Stimulated activated CD8-positive, alpha-beta memory T cell treated with anti-CD3 and anti-CD28 coated beads, Interleukin-7, amount 100 ng/mL, for 24 hours (primary cell): ENCODE results near the gene FBXO21.

ENCODE experiments used
- DNase-seq: peaks from one replicate; pipeline ENCODE4 v3.0.0-alpha.2; 2020; ENCODE audit warnings: low read depth

Gene FBXO21

DNA sequence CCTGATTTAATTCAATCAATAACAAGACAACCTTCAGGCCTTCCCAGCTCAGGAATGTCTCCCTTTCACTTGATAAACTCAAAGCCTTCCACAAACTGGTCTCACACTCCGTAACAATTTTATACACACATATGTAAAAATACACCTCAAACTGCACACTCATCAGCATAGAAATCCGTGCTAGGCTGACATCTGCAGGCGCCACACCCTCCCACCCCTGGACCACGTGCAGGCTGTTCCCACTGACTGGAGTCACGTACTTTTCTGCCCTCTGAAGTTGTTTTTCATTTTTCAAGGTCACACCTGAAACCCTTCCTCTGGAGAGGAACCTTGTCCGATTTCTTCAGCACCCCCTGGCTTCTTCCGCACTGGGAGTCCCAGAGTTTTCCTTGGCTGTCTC, 27.6 kb downstream of the FBXO21 start:
- DNase-seq: no peak

DNA sequence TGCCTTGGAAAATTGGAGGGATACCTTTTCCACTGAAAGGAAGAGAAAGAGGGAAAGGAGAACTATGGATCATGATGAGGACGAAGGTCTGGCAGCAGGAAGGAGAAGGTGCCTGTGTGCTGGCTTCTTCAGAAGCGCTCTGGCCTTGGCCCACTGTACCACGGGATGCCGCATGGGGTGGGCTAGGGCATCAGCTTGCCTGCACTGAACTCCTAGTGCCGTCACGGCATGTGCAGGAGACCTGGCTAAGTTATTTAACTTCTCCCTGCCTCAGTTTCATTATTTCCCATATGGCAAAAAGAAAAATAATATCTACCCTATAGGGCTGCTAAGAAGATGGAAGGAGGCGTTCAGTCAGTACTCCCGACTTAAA, 28.1 kb downstream of the FBXO21 start:
- no peak for DNase-seq

DNA sequence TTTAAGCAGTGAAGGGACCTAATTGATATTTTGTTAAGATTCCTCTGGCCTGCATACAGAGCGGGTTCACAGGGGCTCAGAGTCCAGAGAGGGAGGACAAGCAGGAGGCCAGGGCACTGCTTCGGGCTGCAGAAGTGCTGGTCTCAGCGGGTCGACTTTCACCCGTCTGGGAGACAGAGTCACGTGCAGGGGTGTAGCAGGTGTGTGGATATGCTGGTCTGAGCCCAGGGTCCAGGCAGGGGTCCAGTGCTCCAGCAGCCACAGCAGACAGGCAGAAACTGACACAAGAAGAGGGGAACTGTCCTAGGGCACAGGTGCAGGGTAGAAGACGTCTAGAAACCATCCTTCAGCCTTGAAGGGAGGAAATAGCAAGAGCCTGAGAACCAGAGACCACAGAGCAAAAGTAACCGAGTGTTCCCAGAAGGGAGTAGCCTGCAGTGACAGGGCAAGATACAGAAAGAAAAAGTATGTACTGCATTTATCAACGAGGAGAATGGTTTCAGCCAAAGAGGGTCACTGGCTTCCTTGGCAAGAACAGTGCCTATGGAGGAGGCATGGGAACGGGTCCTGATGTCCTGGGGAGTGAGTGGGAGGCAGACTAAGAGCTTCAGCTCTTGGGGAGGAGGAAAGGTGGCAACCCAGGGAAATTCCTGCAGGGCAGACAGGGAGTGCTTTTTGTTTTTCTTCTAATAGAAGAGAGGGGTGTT, 28.7 kb downstream of the FBXO21 start:
- DNase-seq: no peak

DNA sequence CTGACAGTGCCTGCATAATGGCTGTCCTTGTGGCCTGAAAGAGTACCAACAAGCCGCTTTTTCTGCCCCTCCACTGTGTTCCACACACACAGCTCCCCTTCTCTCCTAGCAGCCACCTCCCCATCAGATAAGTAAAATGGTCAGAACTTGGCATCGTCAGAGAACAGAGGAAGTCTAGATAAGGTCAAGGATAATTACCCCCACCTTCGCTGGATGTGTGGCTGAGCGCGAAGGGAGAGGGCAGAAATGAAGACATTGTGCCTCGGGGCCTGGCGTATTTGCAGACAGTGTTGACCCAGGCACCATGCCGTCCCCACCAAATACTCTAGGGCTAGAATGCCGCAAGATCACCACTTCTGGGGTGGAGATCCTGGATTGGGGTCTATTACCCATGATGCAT, 30.6 kb downstream of the FBXO21 start:
- DNase-seq: no peak

DNA sequence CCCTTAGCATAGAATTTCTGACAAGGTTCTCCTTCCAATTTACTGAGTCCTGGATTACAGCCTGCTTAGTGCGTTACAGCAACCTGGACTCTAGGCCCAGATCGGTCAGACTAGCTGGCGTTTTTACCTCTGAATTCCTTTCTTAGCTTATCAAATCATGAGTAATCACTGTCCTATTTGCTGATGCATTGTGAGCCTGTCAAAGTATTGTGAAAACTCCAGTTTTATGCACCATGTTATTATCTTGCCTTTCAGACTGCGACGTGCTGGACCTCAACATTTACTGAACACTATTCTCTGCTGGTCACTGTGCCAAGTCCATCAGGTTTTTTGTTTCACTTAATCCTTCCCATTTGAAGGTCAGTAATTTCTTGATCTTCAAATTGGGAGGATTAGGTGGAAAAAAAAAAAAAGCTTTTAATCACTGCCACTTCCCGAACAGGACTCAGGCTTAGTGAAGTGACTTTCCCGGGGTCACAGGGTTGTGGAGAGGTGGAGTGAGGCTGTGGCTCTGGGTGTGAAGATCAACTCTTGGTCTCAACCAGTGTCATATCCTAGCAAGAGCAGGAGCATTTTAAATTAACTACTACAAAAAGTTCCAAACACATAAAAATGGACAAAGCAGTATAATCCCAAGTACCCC, 31.2 kb downstream of the FBXO21 start:
- no peak for DNase-seq

DNA sequence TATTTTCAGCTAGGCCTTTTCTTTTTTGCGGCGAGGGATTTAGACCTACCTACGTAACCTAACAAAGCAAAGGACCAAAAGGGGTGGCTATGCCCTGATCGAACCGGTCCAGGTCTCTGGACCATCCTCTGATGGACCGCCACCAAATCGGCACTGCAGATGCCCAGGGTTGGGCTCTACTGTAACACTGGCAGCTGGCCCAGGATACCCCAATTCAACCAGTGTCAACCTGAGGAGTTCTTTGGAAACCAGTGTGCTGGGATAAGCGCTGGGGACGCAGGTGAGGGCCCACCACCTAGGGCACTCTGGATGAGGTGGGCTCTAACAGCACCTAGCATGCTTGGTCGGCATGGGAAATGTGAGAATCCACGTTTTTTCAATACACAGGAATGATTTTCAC, 32.2 kb downstream of the FBXO21 start:
- no peak for DNase-seq

DNA sequence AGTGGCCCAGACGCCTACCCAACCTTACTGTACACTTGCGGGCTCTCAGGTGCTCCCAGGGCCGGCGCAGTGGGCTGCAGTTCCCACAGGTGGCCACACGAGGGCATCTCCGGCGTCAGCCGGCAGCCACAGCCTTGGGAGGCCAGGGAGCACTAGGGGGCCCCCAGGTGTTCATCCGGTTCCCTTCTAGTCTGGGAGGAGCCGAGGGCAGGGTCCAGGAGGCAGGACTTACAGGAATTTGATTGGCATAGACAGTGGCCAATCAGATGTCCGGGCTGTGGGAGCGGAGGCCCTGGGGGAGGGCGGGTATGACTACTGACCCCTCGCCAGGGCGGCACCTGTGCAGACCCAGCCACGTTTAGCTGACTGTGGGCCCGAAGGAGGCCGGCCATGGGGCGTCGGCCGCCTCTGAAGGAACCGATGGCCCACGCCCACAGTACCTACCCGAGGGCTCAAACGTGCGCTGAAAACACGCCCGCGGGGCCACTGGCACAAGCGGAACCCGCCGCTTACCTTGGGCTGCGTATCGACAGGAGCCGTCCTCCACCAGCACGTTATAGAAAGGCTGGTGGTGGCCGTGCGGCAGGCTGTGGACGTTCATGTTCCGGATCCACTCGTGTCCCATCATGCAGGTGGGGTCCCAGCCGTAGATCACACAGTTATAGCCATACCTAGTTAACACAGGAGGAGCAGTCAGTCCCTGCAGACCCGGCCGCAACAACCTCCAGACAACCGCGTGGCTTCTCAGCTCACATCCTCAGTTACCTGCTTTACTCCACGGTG, 34.8 kb downstream of the FBXO21 start:
- peak; percentile 52 for DNase-seq

DNA sequence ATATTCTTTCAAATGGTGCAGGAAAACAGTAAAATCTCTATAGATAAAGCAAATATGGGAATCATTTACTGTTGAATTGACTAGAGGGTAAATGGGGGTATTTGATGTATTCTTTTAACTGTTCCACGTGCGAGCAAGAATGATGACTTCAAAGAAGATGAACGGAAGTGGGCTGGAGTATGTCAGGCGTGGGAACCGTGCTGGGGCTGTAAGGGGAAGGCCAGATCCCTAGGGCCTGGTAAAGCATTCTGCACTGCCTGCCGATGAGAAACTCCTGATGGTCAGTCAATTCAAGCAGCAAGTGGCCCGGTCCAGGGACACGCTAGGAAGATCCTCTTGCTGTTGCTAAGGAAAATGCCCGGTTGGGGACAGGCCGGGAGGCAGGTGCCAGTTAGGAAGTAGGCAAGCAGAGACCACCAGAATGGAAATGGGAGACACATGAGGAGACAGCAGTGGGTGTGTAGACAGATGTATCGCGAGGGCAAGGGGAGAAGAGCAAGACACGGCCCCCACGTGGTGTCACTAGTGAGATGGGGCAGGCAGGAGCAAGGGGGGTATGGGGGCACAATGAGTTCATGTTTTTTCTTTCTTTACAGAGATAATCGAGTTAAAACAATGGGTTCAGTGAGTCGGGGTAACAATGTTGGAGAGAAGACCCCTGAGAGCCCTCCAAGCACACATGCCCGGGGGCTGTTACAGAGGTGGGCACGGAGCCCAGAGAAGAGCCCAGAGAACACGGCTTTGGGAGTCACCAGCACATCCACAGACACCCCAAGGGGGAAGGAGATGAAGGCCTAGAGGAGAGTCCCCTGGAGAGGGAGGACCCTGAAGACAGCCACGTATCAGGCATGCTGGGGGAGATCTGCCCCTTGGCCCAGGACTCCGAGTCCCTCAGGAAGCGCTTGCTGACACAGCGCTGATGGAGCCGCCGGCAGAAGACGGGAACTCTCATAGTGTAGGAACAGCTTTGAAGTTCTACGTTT, 37.2 kb downstream of the FBXO21 start:
- no peak for DNase-seq

DNA sequence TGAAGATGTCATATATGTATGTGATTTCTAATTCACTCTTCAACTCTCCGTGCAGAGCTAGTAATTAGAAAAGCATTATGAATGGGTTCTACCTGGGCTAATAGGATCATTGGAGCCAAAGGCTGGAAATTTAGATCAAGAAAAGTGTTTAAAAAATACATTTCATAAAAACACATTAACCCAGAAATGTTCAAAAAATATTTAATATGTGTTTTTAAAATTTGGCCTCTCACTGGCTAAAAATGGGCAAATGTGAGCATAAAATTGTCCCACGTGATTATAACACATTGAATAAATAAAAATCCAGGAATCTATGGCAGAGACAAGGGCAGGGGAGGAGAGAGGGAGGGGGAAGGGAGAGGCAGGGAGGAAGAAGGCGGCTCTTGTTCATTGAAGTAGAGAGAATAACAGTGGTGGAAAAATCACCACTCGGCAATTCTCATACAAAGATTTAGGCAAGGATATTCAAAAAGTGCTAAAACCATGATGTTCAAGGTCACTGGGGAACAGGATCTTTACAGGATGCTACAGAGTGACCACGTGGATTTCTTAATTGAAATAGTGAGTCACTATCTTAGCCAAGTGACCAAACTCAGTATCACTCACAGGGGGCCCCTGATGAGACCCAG, 38.8 kb downstream of the FBXO21 start:
- no peak for DNase-seq

DNA sequence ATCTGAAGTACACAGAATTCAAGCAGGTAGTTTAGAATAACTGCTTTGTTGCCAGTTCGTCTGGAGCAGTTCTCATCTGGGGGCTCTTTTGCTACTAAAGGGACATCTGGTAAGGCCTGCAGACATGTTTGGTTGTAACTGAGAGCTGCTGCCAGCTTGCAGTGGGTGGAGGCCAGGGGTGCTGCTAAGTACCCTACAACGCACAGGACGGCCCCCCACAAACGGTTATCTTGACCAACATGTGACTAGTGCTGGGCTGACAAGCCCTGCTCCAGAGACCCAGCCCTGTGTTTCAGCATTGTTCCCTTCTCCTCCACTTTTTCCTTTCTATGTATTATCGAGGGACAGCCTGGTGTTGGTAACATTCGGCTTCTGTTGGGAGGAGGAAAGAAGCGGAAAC, 40.8 kb downstream of the FBXO21 start:
- DNase-seq: no peak

DNA sequence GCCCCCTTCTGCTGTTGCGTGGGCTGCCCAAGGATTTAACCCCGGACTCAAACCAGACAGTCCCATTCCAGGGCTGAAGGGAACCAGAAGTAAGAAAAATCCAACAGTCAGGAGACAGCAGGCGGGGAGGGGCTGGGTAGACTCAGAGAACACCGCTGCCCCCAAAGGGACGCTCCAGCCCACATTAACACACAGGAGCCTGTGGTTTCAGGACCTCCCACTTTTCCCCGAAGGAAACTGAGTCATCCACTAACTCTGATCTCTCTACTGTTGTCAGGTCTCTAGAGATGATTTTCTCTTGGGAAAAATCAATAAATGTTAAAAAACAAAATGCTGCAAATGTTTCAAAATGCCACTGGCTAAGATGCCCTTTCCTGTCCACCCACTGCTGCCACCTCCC, 41.6 kb downstream of the FBXO21 start:
- peak; percentile 14 for DNase-seq

DNA sequence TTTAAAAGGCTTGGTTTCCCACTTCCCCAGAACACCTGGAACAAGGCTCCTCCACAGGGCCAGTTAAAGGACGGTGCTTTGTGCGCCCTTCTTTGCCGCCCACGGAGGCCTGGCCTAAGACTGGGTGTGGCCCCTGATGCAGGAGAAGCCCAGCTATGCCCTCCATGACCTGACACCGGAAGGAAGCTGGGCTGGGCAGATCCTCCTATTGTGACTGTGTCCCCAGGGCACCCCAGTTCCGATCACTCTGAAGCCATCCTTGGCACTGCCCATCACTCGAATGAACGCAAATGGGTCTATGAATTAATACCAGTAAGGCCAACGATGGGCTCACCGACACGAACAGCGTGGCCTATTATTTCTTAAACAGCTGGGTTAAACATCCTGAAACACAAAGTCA, 42.6 kb downstream of the FBXO21 start:
- no peak for DNase-seq

DNA sequence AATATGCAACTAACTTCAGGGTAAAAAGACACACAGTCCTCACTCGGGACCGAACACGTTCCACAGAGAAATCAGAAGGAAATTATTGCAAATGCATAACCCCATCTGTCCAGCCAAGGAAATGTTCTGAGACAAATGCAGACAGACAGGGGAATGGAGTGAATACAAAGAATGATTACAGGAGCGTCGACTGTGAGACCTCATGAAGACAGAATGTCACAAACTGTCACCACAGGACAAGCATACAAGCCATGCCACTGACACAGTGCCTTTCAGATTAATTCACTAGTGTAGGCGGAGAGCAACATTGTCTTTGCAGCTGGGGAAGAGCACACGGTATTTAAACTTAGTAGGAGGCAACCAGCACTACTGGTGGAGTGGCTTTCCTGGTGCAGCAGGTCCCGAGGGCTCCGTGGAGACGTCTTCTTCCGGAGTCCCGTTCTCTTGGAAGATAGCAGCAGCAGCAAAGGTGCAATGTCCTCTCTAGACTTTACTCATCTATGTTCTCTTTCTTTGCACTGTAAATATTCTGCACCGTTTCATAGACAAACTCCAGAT, 44.6 kb downstream of the FBXO21 start:
- no peak for DNase-seq

DNA sequence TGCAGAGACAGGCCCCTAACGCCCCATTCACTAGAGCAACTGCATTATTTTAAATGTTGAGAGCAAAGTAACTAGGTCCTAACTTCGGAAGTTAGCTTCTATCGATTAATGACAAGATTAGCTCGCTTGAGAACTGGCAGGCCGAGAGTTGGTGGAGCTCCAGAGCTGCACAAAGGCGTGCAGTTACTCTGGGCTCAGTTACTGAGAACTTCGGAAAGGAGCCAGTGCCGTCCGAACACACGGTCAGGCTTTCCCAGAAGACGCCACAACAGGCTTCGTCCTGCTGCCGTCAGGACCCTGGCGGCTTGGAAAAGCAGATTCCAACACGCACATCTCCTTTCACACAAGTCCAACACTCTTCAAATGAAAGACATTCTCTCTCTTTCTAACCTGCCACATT, 45.7 kb downstream of the FBXO21 start:
- no peak for DNase-seq

DNA sequence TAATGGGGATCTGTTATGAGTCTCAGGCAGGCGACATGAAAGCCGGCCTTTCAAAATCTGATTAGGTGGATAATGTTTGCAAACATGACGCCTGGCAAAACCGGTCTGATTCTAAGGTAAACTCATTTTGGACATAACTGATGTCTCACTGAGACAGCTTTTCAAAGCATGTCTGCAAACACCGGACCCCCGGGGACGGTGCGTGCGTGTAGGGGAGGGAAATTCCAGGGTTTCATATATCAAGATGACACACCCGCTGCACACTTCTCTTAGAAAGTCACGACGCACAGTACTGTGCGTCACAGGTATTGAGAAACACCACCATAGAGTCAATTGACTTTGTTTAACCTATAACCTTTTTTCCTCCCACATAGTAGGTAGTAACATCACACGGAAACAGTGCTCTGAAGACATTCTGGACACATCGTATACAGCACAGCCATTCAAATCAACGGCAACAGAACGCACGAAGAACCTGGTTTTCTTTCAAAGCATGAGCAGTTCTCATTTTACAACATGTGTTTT, 47.2 kb downstream of the FBXO21 start:
- no peak for DNase-seq

DNA sequence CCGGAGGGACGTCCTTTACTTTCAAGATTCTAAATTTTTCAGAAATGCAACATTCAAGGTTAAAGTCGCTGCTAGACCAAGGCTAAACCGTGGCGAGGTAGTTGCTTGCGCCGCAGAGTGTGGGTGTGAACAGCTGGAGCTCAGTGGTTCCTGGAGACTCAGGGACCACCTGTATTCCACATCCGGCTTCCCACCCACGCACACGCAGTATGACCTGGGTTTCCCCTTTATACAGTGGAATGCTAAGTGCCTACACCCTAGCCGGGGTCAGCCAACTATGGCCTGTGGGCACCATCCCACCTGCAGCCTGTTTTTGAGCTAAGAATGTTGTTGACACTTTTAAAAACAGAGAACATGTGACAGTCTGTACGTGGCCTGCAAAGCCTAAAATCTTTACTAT, 48.2 kb downstream of the FBXO21 start:
- DNase-seq: no peak

DNA sequence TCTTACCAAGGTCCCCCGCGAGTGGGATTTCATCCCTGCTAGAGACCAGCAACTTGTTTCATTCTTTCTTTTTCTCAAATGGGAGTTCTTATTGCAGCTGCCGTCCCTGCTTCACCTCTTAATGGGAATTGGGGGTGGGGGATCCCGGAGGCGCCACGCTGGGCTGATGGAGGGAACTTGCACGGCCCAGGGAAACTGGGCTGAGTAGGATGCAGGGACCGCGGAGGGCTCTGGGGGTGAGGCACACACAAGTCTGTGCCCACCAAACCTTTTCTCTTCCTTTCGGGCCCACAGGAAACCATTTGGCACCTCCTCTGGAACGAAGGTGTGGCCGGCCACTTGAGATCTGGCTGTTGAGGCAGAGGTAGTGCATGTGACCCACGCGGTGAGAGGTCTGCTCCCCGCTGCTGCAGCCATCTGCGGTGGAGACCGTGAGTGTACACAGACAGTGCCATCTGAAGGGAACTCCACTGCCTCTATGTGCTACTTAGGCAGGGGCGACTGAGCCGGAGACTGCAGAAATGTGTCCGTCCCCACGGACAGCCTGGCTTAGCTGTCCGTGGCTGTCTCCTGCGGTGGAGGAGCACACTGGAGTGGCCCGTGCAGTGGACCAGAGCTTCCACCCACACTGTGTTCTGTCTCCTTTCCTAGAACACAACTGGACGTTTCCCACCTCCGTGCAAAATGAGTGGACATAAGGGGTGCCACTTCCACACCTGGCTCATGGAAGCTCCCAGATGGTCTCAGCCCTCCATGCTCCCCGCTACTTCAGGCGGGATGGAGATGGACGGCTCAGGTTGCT, 49.0 kb downstream of the FBXO21 start:
- no peak for DNase-seq

DNA sequence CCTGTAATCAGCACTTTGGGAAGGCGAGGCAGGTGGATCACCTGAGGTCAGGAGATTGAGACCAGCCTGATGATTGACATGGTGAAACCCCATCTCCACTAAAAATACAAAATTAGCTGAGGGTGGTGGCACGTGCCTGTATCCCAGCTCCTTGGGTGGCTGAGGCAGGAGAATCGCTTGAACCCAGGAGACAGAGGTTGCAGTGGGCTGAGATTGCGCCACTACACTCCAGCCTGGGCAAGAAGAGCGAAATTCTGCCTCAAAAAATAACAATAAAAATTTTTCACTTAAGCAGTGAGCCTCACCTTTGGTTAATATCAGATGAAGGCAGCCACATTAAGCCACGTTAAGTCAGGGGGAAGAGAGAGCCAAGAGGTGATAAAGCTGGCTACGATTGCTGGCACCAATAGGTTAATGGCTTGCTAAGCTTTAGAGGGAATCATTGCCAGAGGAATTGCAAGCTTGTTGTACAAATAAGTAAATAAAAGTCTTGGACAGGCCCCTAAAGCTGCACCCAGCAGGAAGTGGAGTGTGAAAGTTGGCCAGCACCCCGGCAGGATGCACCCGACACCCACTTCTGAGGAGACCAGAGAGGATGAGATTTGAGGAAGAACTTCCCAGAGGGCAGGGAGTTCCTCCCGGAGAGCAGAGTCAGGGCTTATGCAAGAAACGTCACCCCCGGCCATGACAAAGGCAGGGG, 49.7 kb downstream of the FBXO21 start:
- DNase-seq: no peak

DNA sequence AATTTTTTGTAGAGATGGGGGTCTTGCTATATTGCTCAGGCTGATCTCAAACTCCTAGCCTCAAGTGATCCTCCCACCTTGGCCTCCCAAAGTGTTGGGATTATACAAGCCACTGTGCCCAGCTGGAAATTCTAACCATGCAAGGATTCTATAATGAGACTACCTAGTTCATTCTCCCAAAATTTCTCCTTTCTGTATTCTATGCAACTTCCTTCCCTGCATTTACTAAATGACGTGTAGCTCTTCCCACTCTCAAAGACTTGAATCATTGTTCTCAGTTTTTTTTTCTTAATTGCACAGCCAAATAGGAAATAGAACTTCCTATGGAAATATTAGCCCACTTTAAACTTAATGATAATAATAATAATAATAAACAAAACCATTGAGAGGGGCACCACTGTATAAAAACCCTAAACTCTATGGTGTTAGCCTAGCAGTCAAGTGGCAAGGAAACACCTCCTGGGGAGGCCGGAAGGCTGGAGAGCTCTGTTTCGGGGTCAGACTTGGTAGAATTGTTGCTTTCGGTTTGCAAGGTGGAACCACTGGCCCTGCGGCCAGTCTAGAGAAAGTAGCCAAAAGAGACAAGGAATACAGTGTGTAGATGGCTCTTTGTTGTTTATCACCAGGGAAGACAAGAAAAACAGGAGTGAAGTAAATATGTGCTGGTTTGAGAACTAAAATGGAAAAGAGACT, 51.1 kb downstream of the FBXO21 start:
- no peak for DNase-seq
